D721Med (cell line): ENCODE measurements around the gene RUFY2.
"Not testable (repeated sequence)": the region's sequence is repeated elsewhere in the genome, so short reads cannot be mapped to it uniquely, and the experiment has no call there.

ENCODE experiments used
- DNase-seq: peaks from one replicate; pipeline ENCODE4 v3.0.0; 2011; ENCODE audit warnings: low spot score; ENCODE audit not compliant: insufficient read length
- FAIRE-seq: peaks from 2 replicates; lab custom pipeline; 2011; peaks lifted over from hg19 to GRCh38; lab: Jason Lieb, UNC
- CTCF ChIP-seq: IDR thresholded peaks from 2 replicates; pipeline ENCODE4 v1.5.1; 2012; ENCODE audit warnings: mild to moderate bottlenecking, control low read depth; ENCODE audit not compliant: insufficient read depth; ENCODE audit errors: missing control alignments

RUFY2 gene

GRCh38 chr10:68332259-68333057, 74.6 kb downstream of the RUFY2 start, which contains the start of gene PBLD:
Gene PBLD (minus strand): TSS chr10:68332928. CDS start chr10:68306844, 26,084 bp downstream.
- peak; percentile 40 for TF ChIP-seq CTCF
- DNase-seq (no peak), FAIRE-seq (no peak)

- TF ChIP-seq CTCF = no peak
- FAIRE-seq (no peak), DNase-seq (peak; percentile 55)
These were observed 75.4 kb downstream of the RUFY2 start, which contains the start of gene HNRNPH3 for GRCh38 chr10:68331455-68332258. Gene HNRNPH3 (plus strand): TSS chr10:68332064. CDS start chr10:68337222, 5,158 bp downstream.

GRCh38 chr10:68330852-68331454, 76.1 kb downstream of the RUFY2 start:
- DNase-seq (no peak), FAIRE-seq (no peak)

GRCh38 chr10:68329506-68329861, 77.6 kb downstream of the RUFY2 start:
- FAIRE-seq (no peak), DNase-seq (no peak)
- TF ChIP-seq CTCF = no peak

More at GRCh38 chr10:68330852-68331454, 76.1 kb downstream of the RUFY2 start:
- no peak for TF ChIP-seq CTCF

- DNase-seq (no peak), FAIRE-seq (no peak)
- no peak for TF ChIP-seq CTCF
These were observed 78.9 kb downstream of the RUFY2 start for GRCh38 chr10:68327889-68328786.

GRCh38 chr10:68324396-68324795, 82.7 kb downstream of the RUFY2 start:
- not testable (repeated sequence) for FAIRE-seq, DNase-seq
